HG03139 (cell line): ENCODE measurements around the gene CXCL5.
"Not testable (repeated sequence)": the region's sequence is repeated elsewhere in the genome, so short reads cannot be mapped to it uniquely, and the experiment has no call there.

Experiments used
- ATAC-seq: cut with Tn5 transposase; IDR thresholded peaks from one replicate; pipeline ENCODE4 v1.9.1; 2021; ENCODE audit not compliant: unreplicated experiment

The CXCL5 gene

DNA sequence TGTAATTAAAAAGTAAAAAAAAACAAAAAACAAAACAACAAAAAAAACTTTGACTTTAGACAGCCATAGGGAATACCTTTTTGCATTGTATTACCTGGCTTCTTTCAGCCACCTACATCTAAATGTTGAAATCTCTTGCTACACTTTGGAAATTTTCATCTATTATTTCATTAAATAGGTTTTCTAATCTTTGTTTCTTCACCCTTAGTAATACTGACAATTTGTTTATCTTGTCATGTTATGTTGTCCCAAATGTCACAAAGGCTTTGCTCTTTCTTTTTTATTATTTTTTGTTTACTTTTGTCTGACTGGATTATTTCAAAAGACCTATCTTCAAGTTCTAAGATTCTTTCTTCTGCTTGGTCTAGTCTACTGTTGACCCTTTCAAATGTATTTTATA is 24.1 kb downstream of the CXCL5 start:
- no peak for ATAC-seq

DNA sequence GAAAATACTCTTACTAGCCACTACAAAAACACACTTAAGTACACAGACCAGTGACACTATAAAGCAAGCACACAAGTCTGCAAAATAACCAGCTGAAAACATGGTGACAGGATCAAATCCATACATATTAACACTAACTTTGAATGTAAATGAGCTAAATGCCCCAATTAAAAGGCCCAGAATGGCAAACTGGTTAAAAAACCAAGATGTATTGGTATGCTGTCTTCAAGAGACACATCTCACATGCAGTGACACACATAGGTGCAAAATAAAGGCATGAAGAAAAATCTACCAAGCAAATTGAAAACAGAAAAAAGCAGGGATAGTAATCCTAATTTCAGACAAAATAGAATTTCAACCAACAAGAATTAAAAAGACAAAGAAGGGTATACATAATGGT is 27.5 kb downstream of the CXCL5 start:
- ATAC-seq, result no peak

DNA sequence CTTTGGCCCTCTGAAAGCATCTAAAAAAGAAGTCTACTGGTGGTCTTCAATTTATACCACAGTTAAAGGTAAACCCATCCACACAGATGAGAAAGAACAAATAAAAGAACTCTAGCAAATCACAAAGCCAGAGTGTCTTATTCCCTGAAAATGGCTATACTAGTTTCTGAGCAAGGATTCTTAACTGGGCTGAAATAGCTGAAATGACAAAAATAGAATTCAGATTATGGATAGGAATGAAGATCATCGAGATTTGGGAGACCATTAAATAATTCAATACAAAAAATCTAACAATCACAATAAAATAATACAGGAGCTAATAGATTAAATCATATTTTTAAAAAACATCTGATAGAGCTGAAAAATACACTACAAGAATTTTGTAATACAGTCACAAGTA is 28.5 kb downstream of the CXCL5 start:
- no peak for ATAC-seq

DNA sequence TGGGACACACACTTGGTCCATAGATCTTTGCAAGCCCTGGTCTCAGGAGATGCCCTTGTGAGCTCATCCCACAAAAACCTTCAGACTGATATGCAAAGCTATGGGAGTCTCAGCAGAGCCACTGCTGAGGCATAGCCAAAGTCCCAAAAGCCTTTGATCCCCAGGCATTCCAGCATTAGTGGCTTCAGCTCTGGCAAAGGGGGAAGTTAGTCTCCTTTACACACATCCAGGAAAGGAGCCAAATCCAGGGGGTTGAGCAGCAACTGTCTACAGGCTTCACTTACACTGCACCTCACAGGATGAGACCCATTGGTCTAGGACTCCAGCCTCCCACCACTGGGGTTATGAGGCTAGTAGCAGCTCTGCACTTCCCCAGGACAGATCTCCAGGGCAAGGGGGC is 30.6 kb downstream of the CXCL5 start:
- no peak for ATAC-seq

DNA sequence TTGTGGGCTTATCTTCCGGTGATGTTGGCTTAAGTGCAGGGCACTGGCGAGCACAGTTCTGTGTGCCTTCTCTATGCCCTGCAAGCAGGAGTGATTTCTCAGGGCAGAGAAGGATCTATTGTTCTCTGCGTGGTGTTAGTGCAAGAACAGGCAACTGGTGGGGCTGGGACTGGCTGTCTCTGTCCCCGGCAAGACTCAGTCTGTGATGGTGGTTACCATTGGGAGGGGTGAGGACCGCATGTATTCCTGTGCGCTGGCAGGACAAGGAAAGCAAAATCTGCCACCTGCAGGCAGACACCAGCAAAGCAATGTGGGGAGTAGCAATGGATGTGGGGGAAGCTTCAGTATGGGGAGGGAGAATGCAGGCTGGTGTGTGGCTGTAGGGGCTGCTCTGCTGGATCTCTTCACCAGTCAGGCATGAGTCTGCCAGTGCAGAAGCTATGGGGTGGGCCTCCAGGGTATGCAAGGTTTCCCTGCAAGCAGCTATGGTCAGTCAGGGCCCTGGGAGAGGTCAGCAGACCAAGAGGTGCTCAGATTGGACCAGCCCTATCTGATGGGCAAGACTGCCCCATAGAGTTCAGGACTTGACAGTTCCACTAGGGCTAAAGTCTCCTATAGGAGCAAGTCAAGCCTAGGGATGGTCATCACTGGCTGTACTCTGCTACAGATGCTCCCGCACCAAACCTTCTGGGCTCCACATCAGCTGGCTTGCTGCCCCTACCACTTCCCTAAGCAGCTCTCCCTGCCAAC is 33.4 kb downstream of the CXCL5 start:
- ATAC-seq, result no peak

DNA sequence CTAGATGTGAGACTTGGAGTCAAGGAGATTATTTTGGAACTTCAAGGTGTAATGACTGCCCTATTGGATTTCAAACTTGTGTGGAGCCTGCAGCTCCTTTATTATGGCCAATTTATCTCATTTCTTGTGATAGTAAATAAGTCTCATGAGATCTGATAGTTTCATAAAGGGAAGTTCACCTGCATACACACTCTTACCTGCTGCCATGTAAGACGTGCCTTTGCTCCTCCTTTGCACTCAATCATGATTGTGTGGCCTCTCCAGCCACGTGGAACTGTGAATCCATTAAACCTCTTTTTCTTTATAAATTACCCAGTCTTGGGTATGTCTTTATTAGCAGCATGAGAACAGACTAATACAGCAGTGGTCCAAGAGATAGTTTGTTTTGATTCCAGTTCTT is 35.8 kb downstream of the CXCL5 start:
- ATAC-seq, result no peak

DNA sequence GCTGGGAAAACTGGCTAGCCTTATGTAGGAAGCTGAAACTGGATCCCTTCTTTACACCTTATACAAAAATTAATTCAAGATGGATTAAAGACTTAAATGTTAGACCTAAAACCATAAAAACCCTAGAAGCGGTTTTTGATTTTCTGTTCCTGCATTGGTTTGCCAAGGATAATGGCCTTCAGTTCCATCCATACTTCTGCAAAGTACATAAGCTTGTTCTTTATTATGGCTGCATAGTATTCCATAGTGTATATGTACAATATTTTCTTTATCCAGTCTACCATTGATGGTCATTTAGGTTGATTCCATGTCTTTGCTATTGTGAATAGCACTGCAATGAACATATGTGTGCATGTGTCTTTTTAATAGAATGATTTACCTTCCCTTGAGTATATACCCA is 39.4 kb downstream of the CXCL5 start:
- not testable (repeated sequence) for ATAC-seq

DNA sequence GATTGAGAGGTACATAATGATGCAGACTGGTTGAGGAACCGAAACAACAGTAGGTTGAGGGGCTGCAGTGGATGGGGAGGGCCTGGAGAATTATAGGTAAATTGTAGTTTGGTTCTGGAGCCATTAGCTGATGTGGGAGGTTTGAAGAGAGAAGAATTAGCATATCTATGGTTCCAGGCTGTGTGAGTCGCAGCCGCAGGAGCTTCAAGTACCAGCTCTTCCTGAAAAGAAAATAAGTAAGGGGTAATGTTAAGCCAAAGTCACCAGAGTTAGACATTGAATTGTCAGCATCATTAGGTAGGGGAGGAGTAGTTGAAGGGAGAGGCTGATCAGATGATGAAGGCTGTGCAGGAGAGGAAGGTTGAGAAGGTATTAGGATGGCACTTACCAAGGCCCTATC is 46.1 kb downstream of the CXCL5 start:
- ATAC-seq, result no peak

DNA sequence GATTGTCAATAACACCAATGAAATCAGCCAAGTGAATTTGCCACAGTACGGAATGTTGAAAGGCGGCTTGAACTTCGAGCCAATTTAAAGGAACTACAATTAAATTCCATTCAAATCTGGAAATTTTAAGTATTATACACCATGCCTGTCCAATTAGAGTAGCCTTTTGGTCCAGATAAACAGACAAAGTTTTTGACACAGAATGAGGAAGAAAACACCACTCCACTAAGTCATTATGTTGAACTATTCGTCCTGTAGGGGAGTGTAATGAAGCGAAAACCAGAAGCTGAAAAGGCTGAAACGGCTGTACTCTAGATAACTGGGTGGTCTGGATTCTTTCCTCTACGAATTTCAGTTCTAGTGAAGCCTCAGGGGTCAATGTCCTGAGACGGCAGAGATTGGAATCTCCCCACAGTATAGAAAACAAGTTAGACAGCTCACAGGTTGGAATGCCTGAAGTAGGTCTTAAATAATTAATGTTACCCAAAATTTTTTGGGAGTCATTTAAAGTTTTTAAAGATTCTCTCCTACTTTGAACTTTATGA is 48.0 kb downstream of the CXCL5 start:
- not testable (repeated sequence) for ATAC-seq

DNA sequence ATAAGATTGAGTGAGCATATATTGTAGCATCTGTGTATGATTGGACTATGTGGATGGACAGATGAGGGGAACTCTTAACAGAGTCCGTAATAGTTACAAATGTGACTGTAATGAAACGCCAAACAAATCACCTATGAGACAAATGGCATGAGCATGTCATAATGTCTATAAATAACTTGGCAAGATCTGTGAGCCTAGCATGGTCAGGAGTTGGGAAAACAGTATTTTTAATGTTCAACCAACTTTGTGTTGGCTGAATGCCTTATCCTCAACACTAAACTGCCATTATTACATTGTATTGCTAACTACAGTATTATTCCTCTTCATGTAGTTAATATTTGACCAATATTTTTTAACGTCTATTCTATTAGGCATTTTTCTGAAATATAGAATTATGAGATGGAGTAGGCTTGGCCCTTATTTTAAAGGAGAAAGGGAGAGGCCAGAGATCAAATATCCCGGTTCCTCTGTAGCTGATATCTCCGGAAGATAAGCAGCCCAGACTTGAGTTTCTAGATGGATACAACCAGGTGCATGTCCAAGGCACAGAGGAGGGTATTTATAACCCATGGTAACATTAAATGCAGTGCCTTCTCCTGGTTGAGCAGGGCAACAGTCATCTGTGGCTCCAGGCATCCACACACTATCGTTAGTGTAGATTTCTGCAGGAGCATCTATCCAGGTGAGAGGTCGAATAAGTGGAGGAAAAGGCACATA is 49.3 kb downstream of the CXCL5 start:
- ATAC-seq, result no peak

DNA sequence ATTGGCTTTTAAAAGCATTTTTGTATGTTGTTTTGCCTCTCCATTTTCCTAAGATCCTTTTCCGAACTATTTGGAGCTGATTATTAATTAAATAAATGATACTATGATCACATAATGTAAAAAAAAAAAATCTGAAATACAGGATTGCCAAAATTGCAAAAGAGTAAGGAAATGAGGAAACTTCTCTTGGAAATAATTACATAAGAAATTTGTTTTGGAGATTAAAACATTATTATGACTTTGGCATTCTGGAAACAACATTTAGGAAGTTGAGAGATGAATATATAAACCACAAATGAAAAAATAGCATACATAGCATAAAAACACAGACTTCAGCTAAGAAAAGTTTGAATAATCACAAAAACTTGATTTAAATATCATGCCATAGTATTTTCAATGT is 50.2 kb downstream of the CXCL5 start:
- ATAC-seq, result no peak

DNA sequence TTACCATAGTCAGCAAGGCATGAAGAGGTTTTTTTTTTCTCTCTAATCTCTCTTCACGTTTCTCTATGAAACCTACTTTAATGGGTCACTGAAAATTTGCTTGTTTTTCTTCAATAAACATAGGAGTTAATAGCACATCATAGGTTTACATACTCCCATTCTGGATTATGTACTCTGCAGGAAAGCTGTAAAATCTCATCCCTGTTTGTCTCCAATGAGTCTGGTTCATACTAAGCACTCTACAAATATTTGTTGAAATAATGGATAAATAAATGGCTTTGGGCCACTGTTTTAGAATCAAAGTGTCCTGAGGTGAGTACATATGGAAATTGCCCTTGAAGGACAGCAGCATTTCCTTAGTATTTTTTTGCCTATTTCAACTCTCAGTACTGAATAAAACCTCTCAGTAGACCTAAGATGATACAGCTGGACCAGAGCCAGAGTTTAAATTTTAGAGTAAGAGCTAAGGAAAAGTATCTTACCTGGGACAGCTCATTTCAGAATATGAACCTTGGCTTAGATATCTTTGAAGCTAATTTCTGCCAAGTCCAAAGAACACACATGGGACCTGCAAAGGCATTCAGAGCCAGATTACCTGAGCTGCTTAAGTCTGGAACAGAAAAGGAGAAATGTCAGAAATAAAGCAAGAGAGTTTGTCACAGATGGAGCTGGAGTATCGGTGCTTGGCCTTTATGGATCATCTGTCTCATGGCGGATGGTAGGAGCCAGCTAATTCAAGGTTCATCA is 51.1 kb downstream of the CXCL5 start:
- no peak for ATAC-seq

DNA sequence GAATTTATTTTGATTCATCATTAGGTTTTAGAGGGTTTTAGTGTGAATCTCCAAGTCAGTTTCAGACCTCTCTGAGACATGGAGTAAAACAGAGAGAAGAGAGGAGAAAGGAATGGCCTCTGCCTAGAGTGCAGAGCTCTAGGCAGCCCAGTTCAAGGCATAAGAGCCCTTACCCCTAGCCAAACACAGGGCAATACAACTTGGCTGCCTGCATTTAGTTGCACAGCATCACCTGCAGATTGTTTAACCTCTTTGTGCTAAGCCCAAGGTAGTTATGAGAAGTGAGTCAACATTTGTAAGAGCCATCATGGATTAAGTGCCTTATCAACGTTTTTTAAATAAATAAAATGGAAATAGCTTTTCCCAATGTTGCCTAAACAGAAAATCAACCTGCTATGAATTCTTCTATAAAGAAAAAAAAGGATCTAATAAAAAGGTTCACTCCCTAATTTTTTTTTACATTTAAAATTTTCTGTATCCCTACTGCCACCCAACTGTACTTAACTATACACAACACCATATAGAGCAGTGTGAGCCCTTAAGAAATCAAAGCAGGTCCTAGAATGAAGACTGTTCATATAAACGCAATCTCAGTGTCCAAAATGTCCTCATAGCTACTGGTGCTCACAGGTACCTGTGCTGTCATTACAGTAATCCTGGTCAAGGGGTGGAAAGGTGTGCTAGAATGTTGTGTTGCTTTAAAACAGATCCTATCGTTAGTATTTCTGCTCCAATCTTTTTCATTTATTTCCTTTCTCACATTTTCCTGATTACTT is 52.6 kb downstream of the CXCL5 start:
- no peak for ATAC-seq
